ENCODE measurements around the gene TBC1D8. TPM values are rescaled to one million over a fixed set of nuclear protein-coding genes. Genes with fewer than 3 reads are reported as not detected.
A peak's percentile ranks its signal among the peaks of the same experiment; 100 is the strongest.

Gene TBC1D8
- total RNA-seq, 1 donor from 2014 or later = 16.3 TPM

DNA sequence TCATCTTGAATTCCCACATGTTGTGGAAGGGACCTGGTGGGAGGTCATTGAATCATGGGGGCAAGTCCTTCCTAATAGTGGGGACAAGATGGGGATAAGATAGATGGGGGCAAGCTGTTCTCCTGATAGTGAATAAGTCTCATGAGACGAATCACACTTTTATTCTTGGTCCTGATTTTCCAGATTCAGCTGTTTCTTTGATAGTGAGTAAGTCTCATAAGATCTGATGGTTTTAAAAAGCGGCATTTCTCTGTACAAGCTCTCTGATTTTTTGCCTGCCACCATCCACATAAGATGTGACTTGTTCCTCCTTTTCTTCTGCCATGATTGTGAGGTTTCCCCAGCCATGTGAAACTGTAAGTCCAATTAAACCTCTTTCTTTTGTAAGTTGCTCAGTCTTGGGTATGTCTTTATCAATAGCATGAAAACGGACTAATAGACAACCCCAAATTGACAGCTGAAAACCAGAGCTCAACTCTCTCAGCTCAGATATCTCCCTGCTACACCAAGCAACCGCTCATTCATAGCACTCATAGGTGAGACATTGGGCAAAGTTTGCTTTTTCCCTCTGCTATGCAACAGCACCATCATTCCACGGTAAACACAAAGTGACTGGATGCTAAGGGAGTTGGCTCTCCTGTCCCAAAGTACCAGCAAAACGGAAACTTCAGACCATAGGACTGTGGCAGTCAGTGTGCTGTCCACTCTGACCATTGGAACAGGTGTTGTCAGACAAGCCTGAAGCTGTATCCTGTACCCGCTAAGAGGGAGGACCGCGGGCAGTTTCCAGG is 44.9 kb upstream of the TBC1D8 start:
- Mint-ChIP-seq H3K9me3 (ENCODE audit: unreplicated experiment) (peaks cover 4% of the 10 kb centered on the region), H3K27me3 (ENCODE audit: unreplicated experiment) (peaks cover 15% of the 10 kb centered on the region), H3K4me3 (ENCODE audit: unreplicated experiment) (no peak overlapping the region), H3K4me1 (ENCODE audit: unreplicated experiment) (peaks cover 3% of the 10 kb centered on the region), H3K27ac (ENCODE audit: unreplicated experiment) (no peak overlapping the region), H3K36me3 (ENCODE audit: unreplicated experiment) (no peaks in the 10 kb centered on the region)
- DNase-seq (ENCODE audit: extremely low spot score, unreplicated experiment) = no peak
- TF ChIP-seq, protein P1, sequence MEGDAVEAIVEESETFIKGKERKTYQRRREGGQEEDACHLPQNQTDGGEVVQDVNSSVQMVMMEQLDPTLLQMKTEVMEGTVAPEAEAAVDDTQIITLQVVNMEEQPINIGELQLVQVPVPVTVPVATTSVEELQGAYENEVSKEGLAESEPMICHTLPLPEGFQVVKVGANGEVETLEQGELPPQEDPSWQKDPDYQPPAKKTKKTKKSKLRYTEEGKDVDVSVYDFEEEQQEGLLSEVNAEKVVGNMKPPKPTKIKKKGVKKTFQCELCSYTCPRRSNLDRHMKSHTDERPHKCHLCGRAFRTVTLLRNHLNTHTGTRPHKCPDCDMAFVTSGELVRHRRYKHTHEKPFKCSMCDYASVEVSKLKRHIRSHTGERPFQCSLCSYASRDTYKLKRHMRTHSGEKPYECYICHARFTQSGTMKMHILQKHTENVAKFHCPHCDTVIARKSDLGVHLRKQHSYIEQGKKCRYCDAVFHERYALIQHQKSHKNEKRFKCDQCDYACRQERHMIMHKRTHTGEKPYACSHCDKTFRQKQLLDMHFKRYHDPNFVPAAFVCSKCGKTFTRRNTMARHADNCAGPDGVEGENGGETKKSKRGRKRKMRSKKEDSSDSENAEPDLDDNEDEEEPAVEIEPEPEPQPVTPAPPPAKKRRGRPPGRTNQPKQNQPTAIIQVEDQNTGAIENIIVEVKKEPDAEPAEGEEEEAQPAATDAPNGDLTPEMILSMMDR (IDR thresholded peaks at IDR 0.05) = no peak

DNA sequence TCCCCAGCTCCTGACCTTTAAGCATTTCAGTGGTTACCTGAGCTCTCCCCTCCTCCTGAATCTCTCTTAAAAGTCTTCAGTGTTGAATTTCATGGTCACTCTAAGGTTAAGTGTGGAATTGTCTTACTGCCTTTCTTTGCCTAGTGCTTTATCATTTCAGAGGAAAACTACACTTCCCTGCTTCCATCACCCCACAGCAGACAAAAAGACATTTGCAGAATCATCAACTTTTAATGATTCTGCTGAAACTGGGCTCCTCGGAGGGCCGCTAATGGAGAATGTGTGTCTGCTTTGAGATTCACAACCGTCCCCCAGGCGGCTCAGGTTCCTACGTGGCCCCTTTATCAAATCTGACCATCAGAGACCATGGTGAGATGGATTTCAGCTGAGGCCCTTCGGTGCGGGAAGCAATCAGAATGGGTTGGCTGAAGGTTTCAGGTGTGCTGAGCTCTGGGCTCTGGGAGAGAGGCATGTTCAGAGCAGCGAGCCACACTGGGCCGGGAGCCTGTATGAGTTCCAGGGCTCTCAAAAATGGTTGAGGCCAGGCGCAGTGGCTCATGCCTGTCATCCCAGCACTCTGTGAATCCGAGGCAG is 41.9 kb upstream of the TBC1D8 start:
- Mint-ChIP-seq H3K36me3 (ENCODE audit: unreplicated experiment) (no peaks in the 10 kb centered on the region), H3K9me3 (ENCODE audit: unreplicated experiment) (no peaks in the 10 kb centered on the region), H3K27ac (ENCODE audit: unreplicated experiment) (no peak overlapping the region), H3K27me3 (ENCODE audit: unreplicated experiment) (peaks cover 25% of the 10 kb centered on the region), H3K4me1 (ENCODE audit: unreplicated experiment) (peaks cover 3% of the 10 kb centered on the region), H3K4me3 (ENCODE audit: unreplicated experiment) (no peak overlapping the region)
- no peak for DNase-seq (ENCODE audit: extremely low spot score, unreplicated experiment)
- TF ChIP-seq, protein P1 (IDR thresholded peaks at IDR 0.05) = no peak

DNA sequence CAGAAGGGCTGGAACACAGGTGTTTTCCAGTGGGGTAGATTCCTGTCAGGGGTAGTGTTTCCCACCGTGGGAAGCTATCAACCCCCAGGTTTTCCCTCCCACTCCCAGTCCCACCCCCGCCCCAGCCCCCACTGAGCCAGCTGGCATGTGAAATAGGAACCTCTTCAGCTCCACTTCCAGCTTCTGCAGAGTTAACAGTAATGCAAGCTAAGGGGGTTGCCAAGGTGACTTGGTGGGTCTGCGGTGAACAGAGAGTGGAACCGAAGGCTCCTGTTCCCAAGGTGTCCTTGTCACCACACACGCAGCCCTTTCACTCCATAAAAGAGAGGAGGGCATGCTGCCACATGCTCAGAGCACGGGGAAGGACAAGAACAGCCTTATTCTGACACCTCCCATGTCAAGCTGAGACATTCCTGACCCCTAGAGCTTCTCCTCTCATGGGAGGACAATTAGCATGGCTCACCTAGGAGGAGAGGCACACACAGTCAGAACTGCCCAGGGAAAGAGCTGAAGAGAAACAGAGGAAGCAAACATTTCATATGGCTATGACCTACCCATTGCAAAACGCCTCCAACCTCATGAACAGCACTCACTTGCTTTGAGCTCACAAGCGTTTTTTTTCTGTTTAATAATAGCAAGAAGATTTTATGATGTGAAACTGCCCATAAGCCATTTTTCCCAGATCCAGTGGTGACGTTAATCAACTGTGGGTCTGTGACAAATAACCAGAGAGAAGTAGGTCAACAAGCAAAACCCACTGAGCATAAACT is 39.8 kb upstream of the TBC1D8 start:
- no peaks in the 10 kb centered on the region for H3K9me3 Mint-ChIP-seq (ENCODE audit: unreplicated experiment)
- H3K4me1 Mint-ChIP-seq (ENCODE audit: unreplicated experiment) = no peaks in the 10 kb centered on the region
- no peak overlapping the region for H3K4me3 Mint-ChIP-seq (ENCODE audit: unreplicated experiment)
- H3K27me3 Mint-ChIP-seq (ENCODE audit: unreplicated experiment) = peaks cover 27% of the 10 kb centered on the region
- no peaks in the 10 kb centered on the region for H3K36me3 Mint-ChIP-seq (ENCODE audit: unreplicated experiment)
- DNase-seq (ENCODE audit: extremely low spot score, unreplicated experiment) = no peak
- TF ChIP-seq, protein P1 (IDR thresholded peaks at IDR 0.05) = no peak
- no peak overlapping the region for H3K27ac Mint-ChIP-seq (ENCODE audit: unreplicated experiment)

DNA sequence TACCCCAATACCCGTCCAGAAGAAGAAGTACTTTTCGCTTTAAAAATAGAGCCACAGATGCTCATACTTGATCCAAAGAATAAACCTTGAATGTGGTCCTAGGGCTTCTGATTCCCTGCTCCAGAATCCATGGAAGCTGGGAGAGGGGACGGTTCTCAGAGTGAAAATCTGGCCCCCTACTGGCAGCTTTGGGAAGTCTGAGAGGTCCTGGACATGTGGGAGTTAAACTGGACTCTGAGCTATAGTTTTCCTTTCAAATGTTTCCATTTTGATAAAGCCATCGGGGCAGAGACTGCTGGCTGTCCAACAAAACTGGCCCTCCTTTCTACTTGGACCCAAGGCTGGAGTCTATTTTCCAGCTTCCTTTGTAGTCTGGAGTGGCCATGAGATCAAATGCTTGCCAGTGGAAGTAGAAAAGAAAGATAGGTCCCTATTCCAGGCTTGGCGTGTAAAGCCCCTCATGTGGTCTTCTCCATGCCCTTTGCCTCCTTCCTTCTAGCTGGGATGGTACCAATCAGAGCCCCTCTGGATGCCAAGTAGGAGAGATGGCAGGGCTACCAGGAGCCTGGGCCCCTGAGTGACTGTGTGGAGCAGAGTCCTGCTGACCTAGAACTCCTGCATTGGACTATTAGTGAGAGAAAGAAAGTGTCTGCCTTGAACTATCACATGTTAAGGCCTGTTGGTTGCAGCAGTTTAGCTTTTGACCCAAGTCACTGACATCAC is 37.7 kb upstream of the TBC1D8 start:
- no peak for DNase-seq (ENCODE audit: extremely low spot score, unreplicated experiment)
- Mint-ChIP-seq H3K4me3 (ENCODE audit: unreplicated experiment) (no peak overlapping the region), H3K36me3 (ENCODE audit: unreplicated experiment) (no peaks in the 10 kb centered on the region), H3K27ac (ENCODE audit: unreplicated experiment) (no peak overlapping the region), H3K4me1 (ENCODE audit: unreplicated experiment) (no peaks in the 10 kb centered on the region), H3K27me3 (ENCODE audit: unreplicated experiment) (peaks cover 27% of the 10 kb centered on the region), H3K9me3 (ENCODE audit: unreplicated experiment) (no peaks in the 10 kb centered on the region)
- TF ChIP-seq, protein P1 (IDR thresholded peaks at IDR 0.05) = peak; percentile 66
